GM12878 (cell line): Measurements from ENCODE around the gene KLRD1.

Experiments
- BHLHE40 ChIP-seq, 2 experiments: fragments of 450-650 bp in 1 of 2; IDR thresholded peaks; 2 replicates each; pipeline ENCODE4 v1.6.1; 2011 to 2017; ENCODE audit warnings: low read depth in 2 of 2, borderline replicate concordance in 1 of 2, improper control_type of control experiment in 1 of 2, low read length in 1 of 2, mild to moderate bottlenecking in 1 of 2
- CEBPB ChIP-seq, 2 experiments: fragments of 150-350 bp in 1 of 2; IDR thresholded peaks; 2 replicates each; pipeline ENCODE4 v1.6.1; 2012 to 2014; ENCODE audit warnings: low read depth in 2 of 2, low read length in 2 of 2, borderline replicate concordance in 1 of 2, inconsistent platforms in 1 of 2
- CTCF ChIP-seq, 3 experiments: IDR thresholded peaks in 2 of 3; conservative IDR thresholded peaks in 1 of 3; 2 replicates each; pipeline ENCODE4 v1.5.1; 2011; ENCODE audit warnings: low read depth in 3 of 3, low read length in 3 of 3, mild to moderate bottlenecking in 3 of 3, control low read depth in 2 of 3, moderate library complexity in 2 of 3, inconsistent platforms in 1 of 3, mixed read lengths in 1 of 3; ENCODE audit not compliant: control insufficient read depth in 2 of 3, insufficient read depth in 1 of 3; ENCODE audit errors: extremely low read depth in 1 of 3
- DPF2 ChIP-seq: fragments of 450-650 bp; IDR thresholded peaks from 2 replicates; pipeline ENCODE4 v1.6.1; 2017; ENCODE audit warnings: mild to moderate bottlenecking
- ETV6 ChIP-seq, 2 experiments: fragments of 450-650 bp in 1 of 2; IDR thresholded peaks in 1 of 2; conservative IDR thresholded peaks in 1 of 2; 2 replicates each; pipeline ENCODE4 v1.6.1; 2014; ENCODE audit warnings: antibody characterized with exemption in 1 of 2, borderline replicate concordance in 1 of 2, low read depth in 1 of 2, mild to moderate bottlenecking in 1 of 2, moderate library complexity in 1 of 2
- HDAC6 ChIP-seq: fragments of 200-600 bp; sonication (generic); IDR thresholded peaks from one replicate; pipeline ENCODE4 v1.8.0; 2017; ENCODE audit warnings: antibody characterized with exemption; ENCODE audit not compliant: unreplicated experiment
- POLR2AphosphoS5 ChIP-seq: IDR thresholded peaks from 2 replicates; pipeline ENCODE4 v1.6.1; 2011; ENCODE audit warnings: mild to moderate bottlenecking, low read length, inconsistent platforms
- SRF ChIP-seq, 2 experiments: IDR thresholded peaks; 2 replicates each; pipeline ENCODE4 v1.6.1; 2011; ENCODE audit warnings: low read depth in 2 of 2, low read length in 2 of 2, mild to moderate bottlenecking in 1 of 2, moderate library complexity in 1 of 2
- TAF1 ChIP-seq: IDR thresholded peaks from 2 replicates; pipeline ENCODE4 v1.6.1; 2011; ENCODE audit warnings: mild to moderate bottlenecking, low read depth, low read length, borderline replicate concordance
- TCF3 ChIP-seq: IDR thresholded peaks from 2 replicates; pipeline ENCODE4 v1.6.1; 2012; ENCODE audit warnings: low read depth, mild to moderate bottlenecking, low read length, borderline replicate concordance; ENCODE audit not compliant: insufficient read depth
- YY1 ChIP-seq: IDR thresholded peaks from 2 replicates; pipeline ENCODE4 v1.6.1; 2011; ENCODE audit warnings: low read depth, mild to moderate bottlenecking, low read length
- TF ChIP-seq, protein P1 (sequence below): IDR thresholded peaks from 2 replicates; pipeline ENCODE4 v1.6.1; 2012; ENCODE audit warnings: low read depth, low read length, improper control_type of control experiment

GRCh38 chr12:10365696-10366405 is 58.2 kb downstream of the KLRD1 start:
- TF ChIP-seq CTCF (IDR thresholded peaks at IDR 0.05 in 2 of 3, conservative IDR thresholded peaks at IDR 0.05 in 1 of 3; ENCODE audit: control insufficient read depth in 2 of 3, extremely low read depth in 1 of 3, insufficient read depth in 1 of 3, low read depth in 3 of 3, low read length in 3 of 3) (no peak), TCF3 (no peak), TAF1 (no peak), CEBPB (IDR thresholded peaks at IDR 0.05; ENCODE audit: borderline replicate concordance in 1 of 2, low read depth in 2 of 2, low read length in 2 of 2) (no peak), SRF (IDR thresholded peaks at IDR 0.05; ENCODE audit: low read depth in 2 of 2, low read length in 2 of 2) (no peak), YY1 (no peak), POLR2AphosphoS5 (no peak), ETV6 (conservative IDR thresholded peaks at IDR 0.05 in 1 of 2, IDR thresholded peaks at IDR 0.05 in 1 of 2; ENCODE audit: borderline replicate concordance in 1 of 2, low read depth in 1 of 2) (no peak), BHLHE40 (IDR thresholded peaks at IDR 0.05; ENCODE audit: borderline replicate concordance in 1 of 2, low read depth in 2 of 2, low read length in 1 of 2) (no peak), DPF2 (no peak), HDAC6 (no peak)
- TF ChIP-seq, protein P1, sequence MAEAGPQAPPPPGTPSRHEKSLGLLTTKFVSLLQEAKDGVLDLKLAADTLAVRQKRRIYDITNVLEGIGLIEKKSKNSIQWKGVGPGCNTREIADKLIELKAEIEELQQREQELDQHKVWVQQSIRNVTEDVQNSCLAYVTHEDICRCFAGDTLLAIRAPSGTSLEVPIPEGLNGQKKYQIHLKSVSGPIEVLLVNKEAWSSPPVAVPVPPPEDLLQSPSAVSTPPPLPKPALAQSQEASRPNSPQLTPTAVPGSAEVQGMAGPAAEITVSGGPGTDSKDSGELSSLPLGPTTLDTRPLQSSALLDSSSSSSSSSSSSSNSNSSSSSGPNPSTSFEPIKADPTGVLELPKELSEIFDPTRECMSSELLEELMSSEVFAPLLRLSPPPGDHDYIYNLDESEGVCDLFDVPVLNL: no peak
